Measurements from ENCODE around the gene MAP6. TPM values are rescaled to one million over a fixed set of nuclear protein-coding genes. Genes with fewer than 3 reads are reported as not detected.

MAP6 gene
- 0.04 TPM in 1 of 2 replicates, not detected in the other for total RNA-seq (2016; rRNA removed; fragmentation: Illumina TruSeq; extraction: Trizol)
- not detected in 2 replicates for total RNA-seq (2016; cell fraction: cytosol; rRNA removed; fragmentation: Illumina TruSeq; extraction: Trizol; ENCODE audit: low read depth)
- not detected in 2 replicates for total RNA-seq (2016; cell fraction: insoluble cytoplasmic fraction; rRNA removed; fragmentation: Illumina TruSeq; extraction: Trizol)
- total RNA-seq (2016; cell fraction: membrane; rRNA removed; fragmentation: Illumina TruSeq; extraction: Trizol) = not detected in 2 replicates
- not detected in 2 replicates for total RNA-seq (2016; cell fraction: nucleus; rRNA removed; fragmentation: Illumina TruSeq; extraction: Trizol)
- polyA plus RNA-seq (2011; rRNA removed) = 0.01 TPM in 1 of 2 replicates, not detected in the other
- polyA plus RNA-seq (2011; cell fraction: cytosol; rRNA removed) = 0.03 TPM in 1 of 2 replicates, not detected in the other
- polyA plus RNA-seq (2011; cell fraction: nucleus; rRNA removed) = not detected in 2 replicates
- polyA plus RNA-seq (2012) = not detected in 2 replicates
- polyA plus RNA-seq (2016; cell fraction: cytosol; fragmentation: Illumina TruSeq; extraction: Trizol; ENCODE audit: low read depth) = not detected in 2 replicates
- not detected in 2 replicates for polyA plus RNA-seq (2016; cell fraction: insoluble cytoplasmic fraction; fragmentation: Illumina TruSeq; extraction: Trizol; ENCODE audit: low read depth)
- not detected in 2 replicates for polyA plus RNA-seq (2016; cell fraction: membrane; fragmentation: Illumina TruSeq; extraction: Trizol; ENCODE audit: low read depth)
- not detected in 2 replicates for polyA plus RNA-seq (2016; cell fraction: nucleus; fragmentation: Illumina TruSeq; extraction: Trizol; ENCODE audit: insufficient read depth, low read depth)
- not detected in 2 replicates for polyA minus RNA-seq (2011; rRNA and poly(A)+ RNA removed; ENCODE audit: low replicate concordance)
- polyA minus RNA-seq (2011; cell fraction: cytosol; rRNA and poly(A)+ RNA removed) = not detected in 2 replicates
- not detected in 2 replicates for polyA minus RNA-seq (2011; cell fraction: nucleus; rRNA and poly(A)+ RNA removed)
- Bru-seq, nascent RNA = percentile 11 among the genes with signal in this experiment
- BruChase-seq, experiment 1, labeled RNA remaining after a 6-hour chase = percentile 9 among the genes with signal in this experiment
- BruChase-seq, experiment 2, labeled RNA remaining after a 2-hour chase = percentile 9 among the genes with signal in this experiment
- long read RNA-seq, experiment 1 = 0 reads
- long read RNA-seq, experiment 2 = 0 reads

DNA sequence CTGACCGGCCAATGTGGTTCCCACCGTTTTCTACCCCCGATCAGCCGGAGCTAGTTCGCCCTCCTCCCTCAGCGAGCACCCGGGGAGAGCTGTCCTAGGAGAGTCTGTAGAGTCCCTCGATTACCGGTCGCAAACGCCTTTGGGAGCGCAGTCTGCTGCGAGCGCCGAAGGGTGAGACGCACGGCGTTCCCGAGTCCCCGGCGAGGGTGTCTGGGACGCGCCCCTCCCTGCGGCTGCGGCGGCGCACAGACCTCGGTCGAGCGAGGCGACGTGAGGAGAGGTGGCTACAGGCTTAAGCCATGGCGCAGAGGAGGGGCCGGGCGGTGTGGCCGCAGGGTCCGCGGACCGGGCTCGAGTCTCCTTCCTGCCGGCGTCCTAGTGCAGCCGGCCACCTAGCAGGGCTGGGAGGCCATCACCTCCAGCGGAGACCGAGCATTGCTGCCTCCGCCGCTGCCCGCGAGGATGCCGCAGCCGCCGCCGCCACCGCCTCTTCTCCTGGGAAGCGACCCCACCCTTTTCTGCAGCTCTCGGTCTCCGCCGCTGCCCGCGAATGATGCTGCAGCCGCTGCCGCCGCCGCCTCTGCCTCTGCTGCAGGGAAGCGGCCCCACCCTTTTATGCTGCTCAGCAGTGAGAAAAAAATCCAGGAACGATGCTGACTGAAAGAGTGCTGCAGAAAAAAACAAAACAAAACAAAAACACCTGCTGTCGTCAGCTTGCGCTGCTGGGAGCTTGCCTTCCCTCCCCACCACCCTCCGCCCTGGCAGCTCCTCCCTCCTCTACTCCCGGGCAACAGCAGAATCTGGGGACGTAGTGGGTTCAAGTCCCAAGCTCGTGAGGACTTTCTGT lies at the start of gene MAP6:
Gene MAP6, minus strand, starts transcription at position 588 of the 847 bp plus-strand sequence. CDS start 669 bp downstream, outside the sequence.
- H2AFZ ChIP-seq (ENCODE audit: low read length) = no peak within 1 kb of the TSS
- TF ChIP-seq, protein P1, sequence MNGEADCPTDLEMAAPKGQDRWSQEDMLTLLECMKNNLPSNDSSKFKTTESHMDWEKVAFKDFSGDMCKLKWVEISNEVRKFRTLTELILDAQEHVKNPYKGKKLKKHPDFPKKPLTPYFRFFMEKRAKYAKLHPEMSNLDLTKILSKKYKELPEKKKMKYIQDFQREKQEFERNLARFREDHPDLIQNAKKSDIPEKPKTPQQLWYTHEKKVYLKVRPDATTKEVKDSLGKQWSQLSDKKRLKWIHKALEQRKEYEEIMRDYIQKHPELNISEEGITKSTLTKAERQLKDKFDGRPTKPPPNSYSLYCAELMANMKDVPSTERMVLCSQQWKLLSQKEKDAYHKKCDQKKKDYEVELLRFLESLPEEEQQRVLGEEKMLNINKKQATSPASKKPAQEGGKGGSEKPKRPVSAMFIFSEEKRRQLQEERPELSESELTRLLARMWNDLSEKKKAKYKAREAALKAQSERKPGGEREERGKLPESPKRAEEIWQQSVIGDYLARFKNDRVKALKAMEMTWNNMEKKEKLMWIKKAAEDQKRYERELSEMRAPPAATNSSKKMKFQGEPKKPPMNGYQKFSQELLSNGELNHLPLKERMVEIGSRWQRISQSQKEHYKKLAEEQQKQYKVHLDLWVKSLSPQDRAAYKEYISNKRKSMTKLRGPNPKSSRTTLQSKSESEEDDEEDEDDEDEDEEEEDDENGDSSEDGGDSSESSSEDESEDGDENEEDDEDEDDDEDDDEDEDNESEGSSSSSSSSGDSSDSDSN (CRISPR knock-in tag; IDR thresholded peaks at IDR 0.05) = peak; percentile 18; the same call in 1 of the 2 replicates
- TF ChIP-seq, protein P2, sequence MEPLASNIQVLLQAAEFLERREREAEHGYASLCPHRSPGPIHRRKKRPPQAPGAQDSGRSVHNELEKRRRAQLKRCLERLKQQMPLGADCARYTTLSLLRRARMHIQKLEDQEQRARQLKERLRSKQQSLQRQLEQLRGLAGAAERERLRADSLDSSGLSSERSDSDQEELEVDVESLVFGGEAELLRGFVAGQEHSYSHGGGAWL (CRISPR knock-in tag; IDR thresholded peaks at IDR 0.05) = peak; percentile 38; the same call in 1 of the 2 replicates
- TF ChIP-seq GABPB1 (CRISPR knock-in tag; IDR thresholded peaks at IDR 0.05) (peak; percentile 13; the same call in 1 of the 2 replicates), MTF2 (CRISPR knock-in tag; IDR thresholded peaks at IDR 0.05; ENCODE audit: borderline replicate concordance) (peak; percentile 22; the same call in 1 of the 2 replicates), KDM5A (IDR thresholded peaks at IDR 0.05; ENCODE audit: borderline replicate concordance, low read length) (no peak)
- TF ChIP-seq, protein P3, sequence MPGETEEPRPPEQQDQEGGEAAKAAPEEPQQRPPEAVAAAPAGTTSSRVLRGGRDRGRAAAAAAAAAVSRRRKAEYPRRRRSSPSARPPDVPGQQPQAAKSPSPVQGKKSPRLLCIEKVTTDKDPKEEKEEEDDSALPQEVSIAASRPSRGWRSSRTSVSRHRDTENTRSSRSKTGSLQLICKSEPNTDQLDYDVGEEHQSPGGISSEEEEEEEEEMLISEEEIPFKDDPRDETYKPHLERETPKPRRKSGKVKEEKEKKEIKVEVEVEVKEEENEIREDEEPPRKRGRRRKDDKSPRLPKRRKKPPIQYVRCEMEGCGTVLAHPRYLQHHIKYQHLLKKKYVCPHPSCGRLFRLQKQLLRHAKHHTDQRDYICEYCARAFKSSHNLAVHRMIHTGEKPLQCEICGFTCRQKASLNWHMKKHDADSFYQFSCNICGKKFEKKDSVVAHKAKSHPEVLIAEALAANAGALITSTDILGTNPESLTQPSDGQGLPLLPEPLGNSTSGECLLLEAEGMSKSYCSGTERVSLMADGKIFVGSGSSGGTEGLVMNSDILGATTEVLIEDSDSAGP (CRISPR knock-in tag; IDR thresholded peaks at IDR 0.05; ENCODE audit: borderline replicate concordance) = 0 out of 2 replicates have a peak, but pooled peaks have one; percentile 35
- TF ChIP-seq, protein P4, sequence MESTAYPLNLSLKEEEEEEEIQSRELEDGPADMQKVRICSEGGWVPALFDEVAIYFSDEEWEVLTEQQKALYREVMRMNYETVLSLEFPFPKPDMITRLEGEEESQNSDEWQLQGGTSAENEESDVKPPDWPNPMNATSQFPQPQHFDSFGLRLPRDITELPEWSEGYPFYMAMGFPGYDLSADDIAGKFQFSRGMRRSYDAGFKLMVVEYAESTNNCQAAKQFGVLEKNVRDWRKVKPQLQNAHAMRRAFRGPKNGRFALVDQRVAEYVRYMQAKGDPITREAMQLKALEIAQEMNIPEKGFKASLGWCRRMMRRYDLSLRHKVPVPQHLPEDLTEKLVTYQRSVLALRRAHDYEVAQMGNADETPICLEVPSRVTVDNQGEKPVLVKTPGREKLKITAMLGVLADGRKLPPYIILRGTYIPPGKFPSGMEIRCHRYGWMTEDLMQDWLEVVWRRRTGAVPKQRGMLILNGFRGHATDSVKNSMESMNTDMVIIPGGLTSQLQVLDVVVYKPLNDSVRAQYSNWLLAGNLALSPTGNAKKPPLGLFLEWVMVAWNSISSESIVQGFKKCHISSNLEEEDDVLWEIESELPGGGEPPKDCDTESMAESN (CRISPR knock-in tag; conservative IDR thresholded peaks at IDR 0.05) = 0 out of 2 replicates have a peak, but pooled peaks have one; percentile 25

More for the DNA sequence above, at the start of gene MAP6:
- FAIRE-seq (no peak), DNase-seq (ENCODE audit: low spot score) (no peak), ATAC-seq (peak; percentile 57)
- H3K36me3 ChIP-seq (replicated peaks in 1 of 2; ENCODE audit: control insufficient read depth in 1 of 2, insufficient read depth in 2 of 2, low read length in 2 of 2) = no peaks in the 10 kb centered on the region
- ChIA-PET CTCF (ENCODE audit: low intra/inter-chr PET ratio, low total read pairs) (no interaction called here), POLR2A (no interaction called here)
- intact Hi-C loops (cut with micrococcal nuclease; ENCODE audit: unreplicated experiment) (no loop called here), in situ Hi-C loops (cut with HindIII; ENCODE audit: extremely low pct_ligation_motif_present, low pct_unique_long_range_greater_than_20kb) (no loop called here)
- no peaks in the 10 kb centered on the region for H3K79me2 ChIP-seq (ENCODE audit: insufficient read depth, low read length)
- H3K4me3 ChIP-seq (replicated peaks in 1 of 3; ENCODE audit: insufficient read depth in 1 of 3, low read depth in 2 of 3, low read length in 3 of 3) = peak within 1 kb of the TSS; percentile 46 to 71 (median 57); a peak in 3 of 6 replicates
- H3K9ac ChIP-seq (ENCODE audit: insufficient read depth, low read depth, low read length) = no peak within 1 kb of the TSS
- no TSS peak for BruUV-seq (replicated peaks)
- no peaks in the 10 kb centered on the region for H3K9me3 ChIP-seq (ENCODE audit: low read length)
- peak within 1 kb of the TSS; percentile 74 for H3K4me2 ChIP-seq (ENCODE audit: low read depth, low read length)
- H3K4me1 ChIP-seq (ENCODE audit: insufficient read depth, low read length) = peaks cover 7% of the 10 kb centered on the region; the same call in 1 of the 2 replicates
- H3K27me3 ChIP-seq (ENCODE audit: control insufficient read depth in 1 of 2, insufficient read depth in 2 of 2, low read length in 2 of 2) = peaks cover 6 to 65% of the 10 kb centered on the region in 2 experiments; a peak in 4 of 5 replicates
- WGBS (ENCODE audit: low lambda C conversion rate) = 20% methylated on average over 31 of the region's 72 CpGs
- no peak within 1 kb of the TSS for H3K27ac ChIP-seq (ENCODE audit: extremely low read length, insufficient read depth, low read length)
- H4K20me1 ChIP-seq (ENCODE audit: insufficient read depth, low read length) = no peaks in the 10 kb centered on the region; the same call in 1 of the 2 replicates
